Fibroblast of lung (primary cell): ENCODE measurements around the gene ONECUT3.
A peak's percentile ranks its signal among the peaks of the same experiment; 100 is the strongest.

Source experiments
- CTCF ChIP-seq, 2 donors: IDR thresholded peaks in 1 of 2; conservative IDR thresholded peaks in 1 of 2; 1 replicate in 1 of 2; 2 replicates in 1 of 2; pipeline ENCODE4 v1.5.1; 2011 to 2012; ENCODE audit warnings: low read length in 2 of 2, control low read depth in 1 of 2, inconsistent platforms in 1 of 2, low read depth in 1 of 2, mild to moderate bottlenecking in 1 of 2
- EZH2 ChIP-seq: IDR thresholded peaks from 2 replicates; pipeline ENCODE4 v1.5.1; 2012; ENCODE audit warnings: low read length, control low read depth, mild to moderate bottlenecking; ENCODE audit errors: missing control alignments

- TF ChIP-seq CTCF (conservative IDR thresholded peaks at IDR 0.05 in 1 of 2, IDR thresholded peaks at IDR 0.05 in 1 of 2; ENCODE audit: low read depth in 1 of 2, low read length in 2 of 2) = no peak
- peak; percentile 13 for TF ChIP-seq EZH2
Measured at GRCh38 chr19:1766800-1767352, 13.6 kb downstream of the ONECUT3 start.
